K562 treated with DMSO at 1 percent for 48 hours (cell line): ENCODE measurements around the gene ITPK1. TPM values are rescaled to one million over a fixed set of nuclear protein-coding genes. Genes with fewer than 3 reads are reported as not detected.

ENCODE experiments used
- total RNA-seq: library from RNA; unstranded; fragments of 300-600 nt; gene quantifications from 2 replicates; pipeline ENCODE4 v1.2.3, GENCODE V29; 2022; ENCODE audit warnings: low replicate concordance; ENCODE audit errors: extremely low read depth

The ITPK1 gene
- total RNA-seq, result not detected in 2 replicates

GRCh38 chr14:93115821-93116675, at the start of gene ITPK1:
Gene ITPK1, minus strand, starts transcription at chr14:93115925. Its CDS starts 762 bp downstream, at chr14:93115163.

GRCh38 chr14:92922883-92923743, 192.6 kb downstream of the ITPK1 start, which contains the start of gene CHGA:
Gene CHGA, plus strand, starts transcription at chr14:92923150. Its CDS starts 210 bp downstream, at chr14:92923360.

Other genes starting within 250 kb of the ITPK1 start
- not detected in 2 replicates for gene CHGA, start 192.8 kb downstream of the ITPK1 start, total RNA-seq
- gene MOAP1, start 69.0 kb upstream of the ITPK1 start, total RNA-seq, result not detected in 2 replicates
- not detected in 2 replicates for gene LYSET, start 69.4 kb upstream of the ITPK1 start, total RNA-seq
- not detected in 2 replicates for gene GON7, start 91.1 kb upstream of the ITPK1 start, total RNA-seq
- gene UBR7, start 91.3 kb upstream of the ITPK1 start, total RNA-seq, result not detected in 2 replicates
- gene BTBD7, start 217.1 kb upstream of the ITPK1 start, total RNA-seq, result not detected in 2 replicates
- not detected in 2 replicates for gene COX8C, start 231.3 kb upstream of the ITPK1 start, total RNA-seq